Measurements from ENCODE around the gene PFKL. TPM values are rescaled to one million over a fixed set of nuclear protein-coding genes. Genes with fewer than 3 reads are reported as not detected.

Gene PFKL
- total and polyA plus RNA-seq, 12 donors = 16.6 to 123 (median 94.1) TPM

DNA sequence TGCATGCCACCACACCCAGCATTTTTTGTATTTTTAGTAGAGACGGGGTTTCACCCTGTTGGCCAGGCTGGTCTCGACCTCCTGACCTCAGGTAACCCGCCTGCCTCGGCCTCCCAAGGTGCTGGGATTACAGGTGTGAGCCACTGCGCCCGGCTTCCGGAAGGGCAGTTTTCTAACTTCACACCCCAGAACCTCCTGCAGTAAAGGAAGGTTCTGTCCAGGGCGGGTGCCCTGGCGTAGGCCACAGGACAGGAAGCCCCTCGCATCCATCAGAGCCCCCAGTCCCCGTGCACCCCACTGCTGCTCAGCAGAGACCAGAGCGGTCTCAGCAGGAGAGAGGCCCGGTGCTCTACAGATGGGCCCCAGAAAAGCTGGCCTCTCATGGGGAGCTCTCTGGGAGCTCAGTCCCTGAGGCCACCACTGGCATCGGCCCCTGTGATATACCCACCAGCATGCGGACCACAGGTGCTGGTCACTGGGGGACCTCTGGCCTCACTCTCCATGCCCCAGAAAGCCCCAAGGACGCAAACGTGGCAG, 34.1 kb upstream of the PFKL start:
- intact Hi-C loops (cut with DNase I) = no loop called here
- no peaks in the 10 kb centered on the region for H3K9me3 ChIP-seq (replicated peaks in 1 of 3)
- H3K36me3 ChIP-seq (replicated peaks in 1 of 2) = no peaks in the 10 kb centered on the region
- H3K4me3 ChIP-seq = no peak overlapping the region
- H3K27me3 ChIP-seq = no peaks in the 10 kb centered on the region
- no peaks in the 10 kb centered on the region for H3K4me1 ChIP-seq (replicated peaks in 1 of 2)
- no peak for DNase-seq
- WGBS, 4 donors = 83 to 100% (median 87%) methylated on average over 2 to 17 of the region's 17 CpGs
- no peak overlapping the region for H3K27ac ChIP-seq
- TF ChIP-seq CTCF (IDR thresholded peaks at IDR 0.05) = no peak

GRCh38 chr21:44267655-44268142, 32.2 kb upstream of the PFKL start:
- peak in 2 of 7 donors; percentile 8 to 15 for DNase-seq
- WGBS, 4 donors = 71 to 80% (median 78%) methylated on average over 11 to 19 of the region's 19 CpGs
- H3K27ac ChIP-seq = no peak overlapping the region

DNA sequence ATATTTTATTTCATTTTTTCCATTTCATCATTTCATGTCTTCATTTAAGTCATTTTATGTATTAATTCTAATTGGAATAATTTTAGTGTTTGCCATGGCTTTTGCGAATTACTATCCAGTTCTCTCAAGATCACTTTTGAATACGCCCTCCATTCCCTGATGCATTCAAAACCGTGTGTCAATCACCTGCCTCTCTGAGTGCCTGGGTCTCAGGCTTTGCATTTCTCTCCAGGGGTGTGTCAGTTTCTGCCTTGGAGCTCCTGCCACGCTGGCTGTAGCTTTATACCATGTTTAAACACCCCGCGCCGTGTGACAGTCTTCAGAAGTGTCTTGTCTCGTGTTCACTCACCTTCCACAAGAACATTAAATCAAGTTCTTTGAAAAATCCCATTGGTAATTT, 30.8 kb upstream of the PFKL start:
- H3K4me1 ChIP-seq (replicated peaks in 1 of 2) = no peaks in the 10 kb centered on the region
- H3K36me3 ChIP-seq (replicated peaks in 1 of 2) = no peaks in the 10 kb centered on the region
- H3K27me3 ChIP-seq = no peaks in the 10 kb centered on the region
- no peaks in the 10 kb centered on the region for H3K9me3 ChIP-seq (replicated peaks in 1 of 3)
- DNase-seq = no peak
- H3K27ac ChIP-seq = no peak overlapping the region
- WGBS, 4 donors = 73 to 83% (median 74%) methylated on average over 8 of the region's 8 CpGs
- TF ChIP-seq POLR2A (IDR thresholded peaks at IDR 0.05) (no peak), CTCF (IDR thresholded peaks at IDR 0.05) (no peak)
- H3K4me3 ChIP-seq = no peak overlapping the region
- intact Hi-C loops (cut with DNase I) = no loop called here

More at GRCh38 chr21:44267655-44268142, 32.2 kb upstream of the PFKL start:
- no peak overlapping the region for H3K4me3 ChIP-seq
- H3K27me3 ChIP-seq = no peaks in the 10 kb centered on the region
- intact Hi-C loops (cut with DNase I) = no loop called here
- H3K4me1 ChIP-seq (replicated peaks in 1 of 2) = no peaks in the 10 kb centered on the region
- no peaks in the 10 kb centered on the region for H3K36me3 ChIP-seq (replicated peaks in 1 of 2)
- H3K9me3 ChIP-seq (replicated peaks in 1 of 3) = no peaks in the 10 kb centered on the region
- TF ChIP-seq POLR2A (IDR thresholded peaks at IDR 0.05) = no peak
- peak in 3 of 6 experiments; percentile 16 to 22 (median 22) for TF ChIP-seq CTCF (IDR thresholded peaks at IDR 0.05)

DNA sequence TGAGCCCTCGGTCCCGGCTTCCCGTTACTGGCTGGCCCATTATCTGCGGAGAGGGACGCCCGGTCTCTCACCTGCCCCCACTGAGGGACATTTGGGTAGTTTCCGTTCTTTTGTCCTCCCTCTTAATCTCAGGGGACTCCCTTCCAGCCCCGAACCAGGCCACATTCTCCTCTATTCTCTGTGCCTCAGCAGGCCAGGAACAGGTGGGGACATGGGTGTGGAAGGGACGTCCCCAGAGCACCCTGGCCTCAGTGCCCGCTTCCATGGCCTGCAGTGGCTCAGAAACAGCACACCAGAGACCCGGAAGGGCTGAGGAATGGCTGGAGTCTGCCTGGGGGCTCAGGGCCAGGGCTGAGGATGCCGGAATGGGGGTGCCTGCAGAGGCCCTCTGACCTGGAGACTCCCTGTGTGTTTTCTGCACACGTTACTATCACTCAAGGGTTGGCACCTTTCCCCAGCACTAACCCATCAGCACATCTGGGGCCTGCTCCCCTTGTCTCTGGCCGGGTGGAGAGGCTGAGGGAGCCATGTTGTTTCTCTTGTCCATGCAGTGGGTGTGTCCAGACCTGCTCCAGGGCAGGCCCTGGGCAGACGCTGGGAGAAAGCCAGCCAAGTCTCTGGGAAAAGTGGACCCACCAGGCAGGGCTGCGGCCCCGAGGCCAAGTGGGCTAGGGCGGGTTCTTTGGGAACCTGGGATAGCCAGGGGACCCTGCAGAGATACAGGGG, 28.1 kb upstream of the PFKL start:
- TF ChIP-seq CTCF (IDR thresholded peaks at IDR 0.05) = no peak
- no peak for TF ChIP-seq POLR2A (IDR thresholded peaks at IDR 0.05)
- H3K36me3 ChIP-seq (replicated peaks in 1 of 2) = no peaks in the 10 kb centered on the region
- intact Hi-C loops (cut with DNase I) = no loop called here
- H3K4me3 ChIP-seq = no peak overlapping the region
- H3K27ac ChIP-seq = no peak overlapping the region
- no peaks in the 10 kb centered on the region for H3K9me3 ChIP-seq (replicated peaks in 1 of 3)
- 82 to 89% (median 84%) methylated on average over 13 to 18 of the region's 18 CpGs for WGBS, 4 donors
- no peak for DNase-seq
- no peaks in the 10 kb centered on the region for H3K27me3 ChIP-seq
- H3K4me1 ChIP-seq (replicated peaks in 1 of 2) = no peaks in the 10 kb centered on the region

All from adrenal gland (tissue), 12 donors.